Right ventricle myocardium superior (tissue), 1 donor: Measurements from ENCODE around the gene TMED4. TPM values are rescaled to one million over a fixed set of nuclear protein-coding genes. Genes with fewer than 3 reads are reported as not detected.
"Not testable (repeated sequence)": the region's sequence is repeated elsewhere in the genome, so short reads cannot be mapped to it uniquely, and the experiment has no call there.

Experiments used
- ATAC-seq: fragments of 200-7000 bp; cut with Tn5 transposase; one replicate; pipeline ENCODE4 v1.9.1; 2020; ENCODE audit warnings: mild to moderate bottlenecking; ENCODE audit not compliant: poor library complexity
- DNase-seq: peaks from one replicate; pipeline ENCODE4 v3.0.0-alpha.2; 2020
- intact Hi-C: fragments of 100-400 bp; cut with DNase I; formaldehyde crosslinking; loops from one replicate; pipeline ENCODE4 v1.11.2; 2022
- total RNA-seq: library from RNA; stranded (reverse); fragmentation: NEBNext Ultra II Directional; extraction: Animal tissue kit (Norgen Biotek cat#: 25700); gene quantifications from one replicate; pipeline ENCODE4 v1.2.1, GENCODE V29; 2021
- donor health status: DM: no; HTN: yes; CAD: no; lungs with severe emphysema.

Gene TMED4
- total RNA-seq, 1 donor from 2014 or later = 47.6 TPM

DNA sequence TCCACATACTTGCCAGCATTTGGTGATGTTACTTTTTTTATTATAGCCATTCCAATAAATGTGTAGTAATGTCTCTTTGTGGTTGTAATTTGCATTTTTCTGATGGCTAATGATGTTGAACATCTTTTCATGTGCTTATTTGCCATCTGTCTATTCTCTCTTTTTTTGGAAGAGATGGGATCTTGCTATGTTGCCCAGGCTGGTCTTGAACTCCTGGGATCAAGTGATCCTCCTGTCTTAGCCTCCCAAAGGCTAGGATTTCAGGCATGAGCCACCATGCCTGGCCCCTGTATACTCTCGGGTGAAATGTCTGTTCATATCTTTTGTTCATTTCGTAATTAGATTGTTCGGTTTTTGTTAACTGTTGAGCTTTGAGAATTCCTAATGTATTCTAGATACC lies 27.8 kb upstream of the TMED4 start:
- no peak for DNase-seq
- intact Hi-C loops = loop anchor here (5.0 to 10.0 kb wide), 2 partner anchors 145 to 187 kb away; partner anchors contain the start of gene PPIA
- ATAC-seq = no peak

DNA sequence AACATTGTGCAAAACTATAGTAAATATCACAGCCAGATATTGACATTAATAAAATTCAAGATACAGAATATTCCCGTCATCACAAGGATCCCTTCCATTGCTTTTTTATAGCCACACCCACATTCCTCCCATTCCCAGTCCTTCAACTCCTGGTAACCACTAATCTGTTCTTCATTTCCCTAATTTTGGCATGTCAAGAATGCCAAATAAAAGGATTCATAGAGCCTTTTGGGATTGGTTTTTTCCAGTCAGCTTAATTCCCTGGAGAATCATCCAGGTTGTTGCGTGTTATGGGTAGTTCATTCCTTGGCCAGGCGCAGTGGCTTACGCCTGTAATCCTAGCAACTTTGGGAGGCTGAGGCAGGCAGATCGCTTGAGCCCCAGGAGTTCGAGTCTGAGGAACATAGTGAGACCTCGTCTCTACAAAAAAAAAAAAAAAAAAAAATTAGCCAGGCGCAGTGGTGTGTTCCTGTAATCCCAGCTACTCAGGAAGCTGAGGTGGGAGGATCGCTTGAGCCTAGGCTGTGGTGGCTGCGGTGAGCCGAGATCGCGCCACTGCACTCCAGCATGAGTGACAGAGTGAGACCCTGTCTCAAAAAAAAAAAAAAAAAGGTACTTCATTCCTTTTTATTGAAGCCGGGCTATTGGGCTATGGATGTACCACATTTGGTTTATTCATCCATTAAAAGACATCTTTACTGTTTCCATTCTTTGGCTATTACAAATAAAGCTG lies 27.1 kb upstream of the TMED4 start:
- DNase-seq = no peak
- intact Hi-C loops = loop anchor here (5.0 to 10.0 kb wide), 2 partner anchors 146 to 188 kb away; partner anchors contain the start of gene PPIA
- ATAC-seq = no peak

DNA sequence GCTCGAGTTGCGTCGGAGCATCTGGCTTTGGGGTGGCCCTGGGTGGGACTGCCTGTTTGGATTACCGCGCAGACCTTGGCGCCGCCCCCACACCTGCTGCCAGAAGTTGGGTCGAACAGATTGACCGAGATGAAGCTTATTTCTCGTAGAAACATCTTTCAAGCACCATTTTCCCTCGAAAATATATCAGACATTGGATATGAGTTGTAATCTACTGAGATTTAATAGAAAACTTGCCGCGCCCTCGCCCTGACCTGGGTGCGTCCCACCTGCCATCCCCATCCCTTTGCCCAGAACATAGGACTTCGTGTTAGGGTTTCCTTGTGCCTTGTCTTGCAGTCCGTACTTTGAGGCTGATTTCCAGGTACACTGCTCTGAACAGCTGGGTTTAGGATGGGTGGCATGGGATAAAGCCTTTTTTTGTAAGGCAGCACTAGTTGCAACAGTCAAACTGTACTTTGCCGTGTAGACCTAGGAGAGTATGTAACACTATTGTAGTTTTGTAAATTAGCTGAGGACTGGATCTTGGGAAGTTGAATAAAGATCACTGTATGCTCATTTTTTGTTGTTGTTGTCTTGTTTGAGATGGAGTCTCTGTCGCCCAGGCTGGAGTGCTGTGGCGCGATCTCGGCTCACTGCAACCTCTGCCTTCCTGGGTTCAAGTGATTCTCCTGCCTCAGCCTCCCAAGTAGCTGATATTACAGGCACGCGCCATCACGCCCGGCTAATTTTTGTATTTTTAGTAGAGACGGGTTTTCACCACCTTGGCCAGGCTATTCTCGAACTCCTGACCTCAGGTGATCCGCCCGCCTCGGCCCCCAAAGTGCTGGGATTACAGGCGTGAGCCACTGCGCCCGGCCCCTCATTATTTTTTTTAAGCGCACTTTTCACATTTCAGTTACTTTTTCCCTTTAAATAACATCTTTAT lies 25.4 kb upstream of the TMED4 start:
- DNase-seq (no peak), ATAC-seq (no peak)
- intact Hi-C loops = loop anchor here (5.0 to 10.0 kb wide), 2 partner anchors 147 to 190 kb away; partner anchors contain the start of gene PPIA

DNA sequence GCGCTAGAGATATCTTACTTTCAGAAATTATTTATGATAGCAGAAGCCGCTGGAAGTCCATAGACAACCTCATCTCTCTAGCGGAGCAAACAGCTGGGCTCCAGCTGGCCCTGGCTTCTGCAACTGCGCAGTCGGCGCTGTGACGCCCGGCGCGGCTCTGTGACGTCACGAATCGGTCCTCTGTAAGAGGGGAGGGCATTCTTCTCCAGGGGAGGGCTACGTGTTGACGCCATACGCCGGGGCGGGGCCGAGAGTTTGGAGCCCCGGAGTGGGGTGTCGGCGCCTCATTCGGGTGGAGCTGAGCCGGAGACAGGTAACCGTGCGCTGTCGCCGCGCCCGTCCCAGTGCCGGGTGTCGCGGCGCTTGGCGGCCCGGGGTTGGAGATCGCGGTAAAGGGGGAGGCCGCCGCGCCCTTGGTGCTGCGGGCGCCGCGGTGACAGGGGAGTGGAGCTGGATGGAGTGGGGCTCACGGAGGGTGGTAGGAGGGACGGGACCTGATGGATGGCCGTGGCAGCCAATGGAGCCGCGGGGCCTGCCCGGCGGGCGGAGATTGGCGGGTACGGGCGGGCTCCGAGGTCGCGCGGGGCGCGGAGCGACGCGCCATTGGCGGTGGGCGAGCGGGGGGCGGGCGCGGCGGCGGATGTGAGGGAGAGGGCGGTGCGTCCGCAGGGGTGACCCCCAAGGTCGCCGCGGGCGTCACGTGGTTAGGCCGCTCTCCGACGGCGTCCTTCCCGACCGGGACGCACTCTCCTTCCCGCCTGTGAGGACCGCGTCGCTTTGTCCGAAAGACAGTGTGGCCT lies 24.5 kb upstream of the TMED4 start, which contains the start of gene OGDH:
OGDH (plus strand) TSS at position 287 of the 800 bp plus-strand sequence. CDS start 17,717 bp downstream, outside the sequence.
- ATAC-seq = peak; percentile 97
- intact Hi-C loops = loop anchor here (5.0 to 10.0 kb wide), 2 partner anchors 148 to 191 kb away; partner anchors contain the start of gene PPIA
- DNase-seq = peak; percentile 100

DNA sequence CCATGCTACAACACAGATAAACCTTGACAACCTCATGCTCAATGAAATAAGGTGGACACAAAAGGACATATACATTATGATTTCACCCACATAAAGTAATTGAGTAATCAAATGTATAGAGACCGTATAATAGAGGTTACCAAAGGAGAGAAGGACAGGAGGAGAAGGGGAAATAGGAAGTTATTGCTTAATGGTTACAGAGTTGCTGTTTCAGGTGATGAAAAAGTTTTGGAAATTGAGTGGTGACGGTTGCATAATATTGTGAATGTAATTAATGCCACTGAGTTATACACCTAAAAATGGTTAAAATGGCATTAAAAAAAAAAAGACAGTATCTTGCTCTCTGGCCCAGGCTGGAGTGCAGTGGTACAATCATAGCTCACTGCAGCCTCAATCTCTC lies 22.9 kb upstream of the TMED4 start:
- DNase-seq = no peak
- no peak for ATAC-seq
- intact Hi-C loops = loop anchor here (5.0 to 10.0 kb wide), 2 partner anchors 150 to 192 kb away; partner anchors contain the start of gene PPIA

DNA sequence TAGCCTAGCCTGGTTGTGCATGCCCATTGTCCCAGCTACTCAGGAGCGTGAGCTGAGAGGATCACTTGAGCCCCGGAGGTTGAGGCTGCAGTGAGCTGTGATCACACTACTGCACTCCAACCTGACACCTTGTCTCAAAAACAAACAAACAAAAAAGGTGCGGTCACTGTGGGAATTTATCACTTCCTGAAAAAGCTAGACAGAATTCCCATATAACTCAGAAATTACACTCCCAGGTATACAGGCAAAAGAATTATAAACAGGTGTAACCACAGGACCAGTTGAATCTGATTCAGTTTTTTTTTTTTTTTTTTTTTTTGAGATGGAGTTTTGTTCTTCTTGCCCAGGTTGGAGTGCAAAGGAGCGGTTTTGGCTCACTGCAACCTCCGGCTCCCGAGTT lies 21.2 kb upstream of the TMED4 start:
- no peak for ATAC-seq
- intact Hi-C loops = loop anchor here (10.0 kb wide), 1 partner anchor 152 kb away; no protein-coding TSS in a partner anchor
- DNase-seq = no peak

DNA sequence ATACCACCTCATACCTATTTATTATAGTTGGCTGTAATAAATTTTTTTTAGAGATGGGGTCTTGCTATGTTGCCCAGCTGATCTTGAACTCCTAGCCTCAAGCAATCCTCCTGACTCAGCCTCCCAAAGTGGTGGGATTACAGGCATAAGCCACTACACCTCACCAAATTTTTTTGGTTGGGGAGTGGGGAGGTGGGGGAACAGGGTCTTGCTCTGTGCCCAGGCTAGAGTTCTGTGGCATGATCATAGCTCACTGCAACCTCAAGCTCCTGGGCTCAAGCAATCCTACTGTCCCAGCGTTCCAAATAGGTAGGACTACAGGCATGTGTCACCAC lies 20.5 kb upstream of the TMED4 start:
- no peak for DNase-seq
- intact Hi-C loops = loop anchor here (10.0 kb wide), 1 partner anchor 152 kb away; no protein-coding TSS in a partner anchor
- ATAC-seq = no peak

DNA sequence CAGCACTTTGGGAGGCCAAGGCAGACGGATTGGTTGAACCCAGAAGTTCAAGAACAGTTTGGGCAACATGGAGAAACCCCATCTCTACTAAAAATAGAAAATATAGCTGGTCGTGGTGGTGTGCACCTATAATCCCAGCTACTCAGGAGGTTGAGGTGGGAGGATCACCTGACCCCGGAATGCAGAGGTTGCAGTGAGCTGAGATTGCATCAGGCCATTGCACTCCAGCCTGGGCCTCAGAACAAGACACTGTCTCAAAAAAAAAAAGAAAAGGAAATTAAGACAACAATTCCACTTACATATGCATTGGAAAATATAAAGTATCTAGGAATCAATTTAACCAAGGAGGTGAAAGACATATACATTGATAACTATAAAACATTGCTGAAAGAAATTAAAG lies 17.2 kb upstream of the TMED4 start:
- ATAC-seq = no peak
- DNase-seq = no peak
- intact Hi-C loops = no loop called here

DNA sequence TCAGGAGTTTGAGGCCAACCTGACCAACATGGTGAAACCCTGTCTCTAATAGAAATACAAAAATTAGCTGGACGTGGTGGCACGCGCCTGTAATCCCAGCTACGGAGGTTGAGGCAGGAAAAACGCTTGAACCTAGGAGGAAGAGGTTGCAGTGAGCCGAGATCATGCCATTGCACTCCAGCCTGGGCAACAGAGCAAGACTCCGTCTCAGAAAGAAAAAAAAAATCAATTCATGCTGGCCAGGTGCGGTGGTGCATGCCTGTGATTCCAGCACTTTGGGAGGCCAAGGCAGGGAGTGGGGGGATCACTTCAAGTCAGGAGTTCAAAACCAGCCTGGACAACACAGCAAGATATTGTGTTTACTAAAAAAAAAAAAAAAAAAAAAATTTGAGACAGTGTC lies 15.2 kb upstream of the TMED4 start:
- ATAC-seq, intact Hi-C loops, DNase-seq: not testable (repeated sequence)

DNA sequence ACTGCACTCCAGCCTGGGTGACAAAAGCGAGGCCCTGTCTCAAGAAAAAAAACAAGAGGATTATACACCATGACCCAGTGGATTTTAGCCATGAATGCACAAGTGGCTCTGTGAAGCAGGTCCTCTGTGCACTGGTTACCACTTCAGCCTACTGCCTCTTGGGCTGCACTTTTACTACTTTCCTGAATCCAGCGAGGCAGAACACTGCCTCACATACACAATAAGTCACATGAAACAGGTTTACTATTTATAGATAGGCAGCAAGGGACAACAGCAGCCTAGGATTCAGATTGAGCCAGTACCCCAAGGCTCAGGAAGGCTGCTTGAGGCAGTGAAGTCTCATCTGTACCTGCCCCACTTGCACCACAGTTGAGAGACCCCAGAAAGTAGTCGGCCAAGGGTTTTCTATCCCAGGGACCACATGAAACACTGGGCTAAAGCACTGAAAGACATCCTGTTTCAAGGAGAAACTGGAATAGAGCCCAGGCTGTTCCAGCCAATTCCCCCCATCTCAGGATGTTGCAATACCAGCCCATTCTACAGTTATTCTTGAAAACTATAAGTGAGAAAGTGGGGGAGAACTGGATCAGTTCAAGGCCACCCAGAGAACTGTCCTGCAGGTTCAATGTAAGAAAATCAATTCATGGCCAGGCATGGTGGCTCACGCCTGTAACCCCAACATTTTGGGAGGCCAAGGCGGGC lies 14.1 kb upstream of the TMED4 start:
- no peak for DNase-seq
- peak; percentile 95 for ATAC-seq
- intact Hi-C loops = no loop called here

DNA sequence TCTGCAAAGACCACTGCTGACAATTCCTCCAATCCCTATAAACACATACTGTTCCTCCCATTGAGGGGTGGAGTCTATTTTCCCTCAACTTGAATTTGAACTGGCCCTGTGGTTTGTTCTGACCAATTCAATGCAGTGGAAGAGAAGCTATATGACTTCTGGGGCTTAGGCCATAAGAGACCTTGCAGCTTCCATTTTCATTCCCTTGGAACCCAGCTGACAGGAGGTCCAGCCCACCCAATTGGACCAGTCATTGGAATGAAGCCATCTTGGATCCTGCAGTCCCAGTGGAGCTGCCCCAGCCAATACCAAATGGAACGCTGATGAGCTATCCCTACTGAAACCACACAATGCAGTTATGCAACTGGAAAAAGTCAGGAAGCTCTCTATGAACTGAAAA lies 8.9 kb upstream of the TMED4 start:
- DNase-seq (no peak), ATAC-seq (no peak)
- intact Hi-C loops = loop anchor here (5.0 kb wide), 1 partner anchor 336 kb away; no protein-coding TSS in a partner anchor

DNA sequence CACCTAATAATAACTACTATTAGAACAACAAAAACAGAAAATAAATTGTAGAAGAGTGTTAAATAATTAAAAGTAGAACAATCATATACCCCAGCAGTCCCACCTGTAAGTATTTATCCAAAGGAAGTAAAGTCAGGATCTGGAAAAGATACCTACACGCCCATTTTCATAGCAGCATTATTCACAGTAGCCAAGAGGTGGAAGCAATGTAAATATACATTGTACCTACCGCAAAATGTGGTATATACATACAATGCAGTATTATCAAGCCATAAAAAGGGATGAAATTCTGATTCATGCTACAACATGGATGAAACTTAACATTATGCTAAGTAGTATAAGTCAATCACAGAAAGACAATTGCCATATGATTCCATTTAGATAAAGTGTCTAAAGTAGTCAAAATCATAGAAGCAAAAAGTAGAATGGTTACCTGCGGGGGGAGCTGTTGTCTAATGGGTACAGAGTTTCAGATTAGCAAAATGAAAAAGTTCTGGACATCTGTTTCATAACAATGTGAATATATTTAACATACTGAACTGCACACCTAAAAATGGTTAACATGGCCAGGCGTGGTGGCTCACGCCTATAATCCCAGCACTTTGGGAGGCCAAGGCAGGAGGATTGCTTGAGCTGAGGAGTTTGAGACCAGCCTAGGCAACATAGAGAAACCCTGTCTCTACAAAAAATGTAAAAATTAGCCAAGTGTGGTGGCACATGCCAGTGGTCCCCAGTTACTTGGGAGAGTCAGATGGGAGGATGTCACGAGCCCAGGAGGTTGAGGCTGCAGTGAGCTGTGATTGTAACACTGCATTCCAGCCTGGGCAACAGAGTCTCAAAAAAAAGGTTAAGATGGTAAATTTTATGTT lies 6.0 kb upstream of the TMED4 start:
- intact Hi-C loops = loop anchor here (5.0 kb wide), 1 partner anchor 259 kb away; the partner anchor contains the start of gene H2AZ2
- no peak for DNase-seq
- ATAC-seq = peak; percentile 81

DNA sequence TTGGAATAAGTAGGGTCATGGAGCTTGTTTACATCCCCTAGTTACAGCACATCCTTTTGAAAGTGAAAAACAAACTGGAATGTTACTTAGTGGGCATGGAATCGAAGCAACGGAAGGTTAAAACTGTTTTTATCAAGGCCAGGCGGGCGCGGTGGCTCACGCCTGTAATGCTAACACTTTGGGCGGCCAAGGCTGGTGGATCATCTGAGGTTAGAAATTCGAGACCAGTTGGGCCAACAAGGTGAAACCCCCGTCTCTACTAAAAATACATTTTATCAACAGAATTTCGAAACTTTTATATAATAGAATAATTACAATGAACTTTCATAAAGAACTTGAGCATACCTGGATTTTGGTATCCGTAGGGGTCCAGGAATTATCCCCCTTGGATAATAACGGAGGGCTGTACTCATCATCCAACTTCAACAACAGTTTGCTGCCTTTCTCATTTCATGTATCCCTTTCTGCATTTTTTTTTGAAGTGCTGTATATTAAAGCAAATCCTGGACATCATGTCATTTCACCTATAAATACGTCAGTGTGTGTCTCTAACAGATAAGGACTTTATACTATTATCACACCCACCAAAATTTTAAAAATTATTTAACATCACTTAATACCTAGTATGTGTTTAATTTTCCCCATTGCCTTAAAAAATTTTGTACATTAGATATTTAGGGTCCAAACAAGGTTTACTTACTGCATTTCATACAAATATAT lies 1.3 kb upstream of the TMED4 start:
- intact Hi-C loops = no loop called here
- no peak for ATAC-seq
- DNase-seq = no peak

DNA sequence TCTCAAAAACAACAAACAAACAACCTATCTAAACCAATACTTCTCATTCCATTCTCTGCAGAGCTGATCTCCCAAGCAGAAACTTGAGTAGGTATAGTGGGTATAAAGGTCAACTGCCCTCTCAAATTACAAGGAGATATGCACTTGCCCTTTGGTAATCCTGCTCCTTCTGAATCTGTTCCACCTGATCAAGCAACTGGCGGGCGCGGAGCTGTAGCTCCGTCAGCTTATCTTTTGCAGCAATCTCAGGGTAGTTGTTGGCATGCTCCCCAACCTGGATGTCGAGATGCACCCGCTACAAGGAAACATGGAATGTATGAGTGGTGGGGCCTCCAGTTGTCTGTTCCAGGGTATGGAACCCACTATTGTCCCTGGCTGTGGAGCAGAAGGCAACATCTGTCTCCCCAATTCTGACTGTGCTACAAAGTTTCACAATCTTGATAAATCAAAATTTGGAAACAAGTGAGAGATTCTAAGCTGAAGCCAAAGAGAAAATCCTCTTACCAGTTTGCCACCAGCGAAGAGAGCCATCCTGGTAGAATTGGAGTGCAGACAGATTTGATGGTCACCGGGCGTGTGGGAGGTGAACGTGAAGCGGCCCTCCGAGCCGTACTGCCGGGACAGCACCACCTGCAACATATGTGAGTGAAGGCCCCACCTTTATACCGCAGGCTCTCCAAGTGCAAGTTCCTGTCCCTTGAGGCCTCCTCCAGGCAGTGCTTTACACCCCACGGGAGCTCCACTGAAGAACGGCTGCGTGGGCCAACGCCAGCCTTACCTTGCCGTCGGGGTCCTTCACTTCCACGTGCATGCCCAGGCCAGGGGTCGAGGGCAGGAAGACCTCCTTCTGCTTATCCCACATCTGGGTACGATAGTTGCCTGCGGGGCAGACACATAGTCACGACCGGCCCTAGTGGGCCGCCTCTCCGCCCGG lies 819 bp downstream of the TMED4 start:
- peak; percentile 4 for ATAC-seq
- DNase-seq = no peak
- intact Hi-C loops = no loop called here

DNA sequence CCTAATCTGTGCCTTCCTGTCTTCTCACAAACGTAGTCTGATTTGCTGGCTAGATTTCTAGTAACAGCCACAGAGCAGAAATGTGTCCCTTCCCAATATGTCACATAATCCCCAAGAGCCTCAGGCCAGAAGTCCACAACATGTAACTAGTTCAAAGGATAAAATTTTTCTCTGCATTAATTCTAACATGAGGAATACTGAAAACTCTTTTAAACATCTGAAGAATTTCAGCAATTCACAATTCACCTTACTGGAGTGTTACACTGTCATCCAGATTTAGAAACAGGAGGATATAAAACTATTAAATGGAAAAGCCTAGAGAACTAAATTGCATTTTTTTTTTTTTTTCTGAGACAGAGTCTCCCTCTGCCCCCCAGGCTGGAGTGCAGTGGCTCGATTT lies 5.8 kb downstream of the TMED4 start:
- DNase-seq = no peak
- no peak for ATAC-seq
- intact Hi-C loops = no loop called here
